HG02943 (cell line): ENCODE data around the gene NFATC1.

ENCODE experiments used
- ATAC-seq: cut with Tn5 transposase; IDR thresholded peaks from one replicate; pipeline ENCODE4 v1.9.1; 2021; ENCODE audit warnings: mild to moderate bottlenecking, low read depth, moderate library complexity; ENCODE audit not compliant: unreplicated experiment

NFATC1 gene

GRCh38 chr18:79395761-79396404 is at the start of gene NFATC1:
Gene NFATC1, plus strand, starts transcription at chr18:79395930. Its CDS starts 295 bp downstream, at chr18:79396225.
- ATAC-seq, result no peak

- no peak for ATAC-seq
Measured at GRCh38 chr18:79345981-79346380, 49.7 kb upstream of the NFATC1 start.

DNA sequence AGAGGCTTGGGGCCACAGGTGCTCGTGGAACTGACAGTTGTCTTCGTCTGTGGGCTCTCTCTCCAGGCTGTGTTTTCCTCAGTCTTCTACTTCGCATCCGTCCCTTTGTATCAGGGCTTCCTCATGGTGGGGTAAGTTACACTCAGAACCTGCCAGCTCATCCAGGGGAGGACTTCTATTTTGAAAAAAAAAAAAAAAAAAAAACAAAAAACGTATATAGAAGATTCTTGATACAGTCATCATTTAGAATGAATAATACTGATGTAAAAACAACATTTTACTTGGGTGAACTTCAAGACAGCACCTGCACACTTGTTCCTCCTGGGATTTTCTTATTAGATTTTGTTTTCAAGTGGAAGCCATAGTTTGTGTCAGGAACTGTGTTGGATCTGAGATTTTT is 47.7 kb upstream of the NFATC1 start:
- ATAC-seq, result no peak

GRCh38 chr18:79352432-79352831 is 43.3 kb upstream of the NFATC1 start:
- ATAC-seq, result no peak

DNA sequence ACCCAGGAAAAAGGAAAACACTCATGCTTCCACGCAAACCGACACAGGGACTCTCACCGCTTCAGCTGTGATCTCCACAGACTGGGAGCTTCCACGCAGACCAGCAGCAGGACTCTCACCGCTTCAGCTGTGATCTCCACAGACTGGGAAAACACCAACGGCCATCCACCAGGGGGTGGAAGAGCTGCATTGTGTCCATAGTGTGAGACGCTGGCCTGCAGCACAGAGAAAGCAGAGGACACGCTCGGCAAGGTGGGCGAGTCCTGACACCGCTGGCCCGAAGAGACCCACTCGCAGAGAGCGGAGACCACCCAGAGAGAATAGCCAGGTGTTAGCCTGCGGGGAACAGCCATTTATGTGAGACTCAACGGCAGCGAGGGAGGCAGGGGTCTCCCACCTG is 42.5 kb upstream of the NFATC1 start:
- no peak for ATAC-seq

GRCh38 chr18:79354350-79354749 is 41.4 kb upstream of the NFATC1 start:
- ATAC-seq, result no peak

GRCh38 chr18:79355433-79356335 is 40.0 kb upstream of the NFATC1 start:
- ATAC-seq, result peak; percentile 49

GRCh38 chr18:79356435-79356834 is 39.3 kb upstream of the NFATC1 start:
- peak; percentile 91 for ATAC-seq

DNA sequence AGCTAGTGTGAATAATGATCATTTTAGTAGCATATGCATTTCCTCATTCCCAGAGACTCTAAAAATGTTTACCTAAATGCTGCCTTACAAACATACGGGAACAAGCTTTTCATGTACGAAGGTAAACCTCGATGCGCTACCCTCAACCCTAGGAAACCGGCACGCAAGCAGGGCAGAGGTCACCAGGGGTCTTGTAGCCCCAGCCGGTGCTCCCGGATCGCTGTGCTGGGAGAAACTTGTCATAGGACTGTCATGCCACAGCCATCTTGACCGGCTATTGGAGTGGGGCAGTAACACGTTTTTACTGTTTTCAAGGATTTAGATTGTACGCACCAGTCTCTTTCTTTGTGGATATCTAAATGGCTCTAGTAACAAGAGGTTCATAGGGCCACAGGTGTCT is 34.8 kb upstream of the NFATC1 start:
- ATAC-seq, result no peak

DNA sequence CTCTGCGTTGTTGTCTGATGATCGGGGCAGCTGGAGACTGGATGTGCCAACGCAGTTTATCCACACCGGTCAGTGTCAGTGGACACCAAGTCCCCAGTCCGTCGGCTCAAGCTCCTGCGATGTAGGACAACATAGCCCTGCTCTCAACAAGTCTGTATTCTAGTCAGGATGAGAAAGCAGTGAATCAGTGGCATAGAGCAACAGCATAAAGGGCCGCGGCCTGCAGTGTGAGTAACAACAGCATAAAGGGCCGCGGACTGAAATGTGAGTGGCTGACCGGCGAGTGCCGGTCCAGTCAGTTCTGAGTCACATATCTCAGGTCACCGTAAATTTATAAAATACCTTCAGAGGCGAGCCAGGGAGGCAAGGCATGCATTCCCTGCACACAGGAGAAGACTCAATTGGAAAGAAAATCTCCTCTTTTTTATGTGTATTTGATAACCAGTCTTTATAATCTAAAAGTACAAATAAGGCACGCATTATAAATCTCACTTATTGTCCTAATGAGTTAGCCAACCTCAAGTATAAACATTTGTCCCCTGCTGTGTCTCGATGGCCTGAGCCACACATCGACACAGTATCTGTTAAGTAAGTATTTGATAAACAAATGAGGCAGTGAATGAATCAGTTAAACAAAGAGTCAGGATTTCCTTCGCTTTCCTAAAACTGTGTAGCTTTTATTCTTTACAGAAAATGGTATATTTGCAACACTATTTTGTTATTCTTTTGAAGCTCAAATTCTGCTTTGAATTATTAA is 33.8 kb upstream of the NFATC1 start:
- no peak for ATAC-seq

DNA sequence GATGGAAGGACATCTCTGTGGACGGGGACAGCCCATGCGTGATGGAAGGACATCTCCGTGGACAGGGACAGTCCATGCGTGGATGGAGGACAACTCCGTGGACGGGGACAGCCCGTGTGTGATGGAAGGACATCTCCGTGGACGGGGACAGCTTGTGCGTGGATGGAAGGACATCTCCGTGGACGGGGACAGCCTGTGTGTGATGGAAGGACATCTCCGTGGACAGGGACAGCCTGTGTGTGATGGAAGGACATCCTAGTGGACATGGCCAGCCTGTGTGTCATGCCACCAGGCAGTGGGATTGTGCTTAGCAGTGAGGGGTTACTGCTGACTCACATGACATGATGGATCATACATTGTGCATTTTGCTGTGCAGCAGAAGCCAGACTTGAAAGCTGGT is 30.0 kb upstream of the NFATC1 start:
- no peak for ATAC-seq

- no peak for ATAC-seq
Measured at GRCh38 chr18:79366177-79367094, 29.3 kb upstream of the NFATC1 start.

GRCh38 chr18:79367480-79367879 is 28.2 kb upstream of the NFATC1 start:
- ATAC-seq, result no peak

DNA sequence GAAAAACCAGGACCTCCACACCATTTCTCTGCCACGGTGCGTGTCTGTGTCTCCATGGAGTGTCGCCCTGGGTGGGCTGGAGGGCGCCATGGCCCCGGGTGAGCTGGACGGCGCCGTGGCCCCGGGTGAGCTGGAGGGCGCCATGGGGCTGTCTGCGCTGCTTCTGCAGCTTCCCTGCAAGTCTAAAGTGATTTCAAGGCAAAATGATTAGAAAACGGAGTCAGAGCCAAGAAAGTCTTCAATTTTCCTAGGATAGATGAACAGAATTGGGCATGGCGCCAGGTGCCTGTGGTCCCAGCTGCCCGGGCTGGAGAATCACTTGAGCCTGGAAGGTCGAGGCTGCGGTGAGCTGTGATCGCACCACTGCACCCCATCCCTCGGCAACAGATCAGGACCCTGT is 27.7 kb upstream of the NFATC1 start:
- ATAC-seq, result no peak

GRCh38 chr18:79368681-79369080 is 27.0 kb upstream of the NFATC1 start:
- no peak for ATAC-seq

DNA sequence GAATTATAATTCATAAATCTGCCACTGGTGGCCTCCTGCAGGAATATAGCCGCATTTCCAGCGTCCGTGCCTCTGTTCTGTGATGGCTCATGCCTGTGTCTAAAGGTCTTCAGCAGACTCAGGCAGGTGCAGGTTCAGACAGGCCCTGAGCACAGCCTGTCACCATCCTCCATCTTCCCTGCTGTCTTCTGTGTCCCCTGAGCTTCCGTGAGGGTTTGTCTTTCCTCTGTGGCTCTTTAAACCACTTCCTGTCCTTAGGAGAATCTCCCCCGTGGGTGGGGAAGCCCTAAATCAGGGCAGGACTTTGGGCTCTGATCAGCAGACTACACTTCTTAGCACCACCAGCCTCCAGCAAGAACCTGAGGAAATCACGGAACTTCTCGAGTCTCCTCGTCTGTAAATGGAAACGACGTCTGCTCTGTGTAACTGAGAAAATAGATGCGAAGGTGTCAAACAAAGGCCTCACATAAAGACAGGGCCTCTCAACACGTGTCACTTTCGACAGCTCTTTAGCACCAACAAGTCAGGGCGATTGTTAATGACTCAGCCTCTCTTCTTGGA is 24.1 kb upstream of the NFATC1 start:
- ATAC-seq, result no peak

GRCh38 chr18:79372461-79372860 is 23.3 kb upstream of the NFATC1 start:
- no peak for ATAC-seq

DNA sequence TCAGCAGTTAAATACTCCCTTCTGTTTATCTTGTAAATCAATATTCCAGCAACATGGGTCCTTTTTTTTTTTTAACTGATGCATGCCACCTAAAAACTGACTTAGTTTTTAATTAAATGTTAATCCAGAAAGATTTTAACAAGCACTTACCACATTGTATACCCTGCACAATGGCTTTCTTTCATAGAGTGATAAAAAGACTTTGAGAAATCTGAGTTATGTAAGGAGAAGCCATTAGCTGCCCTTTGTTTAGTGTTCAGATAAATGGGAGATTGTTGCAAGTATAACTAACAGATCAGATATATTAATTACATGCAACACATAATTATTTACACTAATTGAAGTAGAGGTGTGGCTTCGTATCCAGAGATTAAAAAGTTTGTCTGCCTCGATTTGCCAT is 22.7 kb upstream of the NFATC1 start:
- ATAC-seq, result no peak

DNA sequence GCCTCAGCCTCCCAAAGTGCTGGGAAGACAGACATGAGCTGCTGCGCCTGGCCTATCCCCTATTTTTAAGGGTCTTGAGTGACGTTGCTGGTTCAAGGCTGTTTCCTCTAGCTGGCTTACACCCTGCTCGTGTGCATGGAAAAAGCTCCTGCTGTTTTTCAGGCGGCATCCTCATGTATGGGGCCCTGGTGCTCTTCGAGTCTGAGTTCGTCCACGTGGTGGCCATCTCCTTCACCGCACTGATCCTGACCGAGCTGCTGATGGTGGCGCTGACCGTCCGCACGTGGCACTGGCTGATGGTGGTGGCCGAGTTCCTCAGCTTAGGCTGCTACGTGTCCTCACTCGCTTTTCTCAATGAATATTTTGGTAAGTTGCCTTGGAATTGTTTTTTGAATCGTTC is 22.0 kb upstream of the NFATC1 start:
- no peak for ATAC-seq
